Neuronal stem cell (in vitro differentiated cells): Measurements from ENCODE around the gene FNIP2.

Experiments
- DNase-seq: peaks from one replicate; pipeline ENCODE4 v3.0.0-alpha.2; 2013; ENCODE audit warnings: low spot score
- H2AFZ ChIP-seq: one replicate; pipeline ENCODE4 v1.6.1; 2013; ENCODE audit warnings: mild to moderate bottlenecking, low read length, inconsistent platforms
- H2AK5ac ChIP-seq: 2 replicates; pipeline ENCODE4 v1.6.1; 2013; ENCODE audit warnings: low read depth, mild to moderate bottlenecking, inconsistent platforms, low read length, moderate library complexity, mixed read lengths
- H2BK120ac ChIP-seq: 2 replicates; pipeline ENCODE4 v1.6.1; 2013; ENCODE audit warnings: low read depth, mild to moderate bottlenecking, inconsistent platforms, low read length, moderate library complexity, mixed read lengths
- H2BK12ac ChIP-seq: one replicate; pipeline ENCODE4 v1.6.1; 2013; ENCODE audit warnings: low read length, inconsistent platforms
- H2BK15ac ChIP-seq: 2 replicates; pipeline ENCODE4 v1.6.1; 2013; ENCODE audit warnings: mild to moderate bottlenecking, low read length, inconsistent platforms, mixed read lengths
- H2BK5ac ChIP-seq: one replicate; pipeline ENCODE4 v1.6.1; 2013; ENCODE audit warnings: inconsistent platforms, mild to moderate bottlenecking, low read length, moderate library complexity
- H3K14ac ChIP-seq: one replicate; pipeline ENCODE4 v1.6.1; 2013; ENCODE audit warnings: low read length, inconsistent platforms
- H3K18ac ChIP-seq: 2 replicates; pipeline ENCODE4 v1.6.1; 2013; ENCODE audit warnings: low read length, inconsistent platforms
- H3K23ac ChIP-seq: 2 replicates; pipeline ENCODE4 v1.6.1; 2013; ENCODE audit warnings: low read depth, mild to moderate bottlenecking, mixed read lengths, low read length, inconsistent platforms; ENCODE audit not compliant: poor library complexity
- H3K27ac ChIP-seq: replicated peaks from 3 replicates; pipeline ENCODE4 v1.5.1; 2013; ENCODE audit warnings: low read length, inconsistent platforms
- H3K27me3 ChIP-seq, 3 experiments: 2 replicates each; pipeline ENCODE4 v1.6.1; 2013; ENCODE audit warnings: low read length in 3 of 3, mild to moderate bottlenecking in 2 of 3, inconsistent platforms in 1 of 3, low read depth in 1 of 3, mixed read lengths in 1 of 3, moderate library complexity in 1 of 3; ENCODE audit not compliant: control insufficient read depth in 3 of 3, insufficient read depth in 3 of 3
- H3K36me3 ChIP-seq, 2 donors: replicated peaks in 1 of 2; 2 replicates each; pipeline ENCODE4 v1.6.1; 2013; ENCODE audit warnings: low read length in 2 of 2; ENCODE audit not compliant: control insufficient read depth in 2 of 2, insufficient read depth in 2 of 2
- H3K4ac ChIP-seq: 2 replicates; pipeline ENCODE4 v1.6.1; 2013; ENCODE audit warnings: inconsistent platforms, mild to moderate bottlenecking, low read length, moderate library complexity
- H3K4me1 ChIP-seq, 2 donors: 1 replicate in 1 of 2; 2 replicates in 1 of 2; pipeline ENCODE4 v1.6.1; 2013; ENCODE audit warnings: low read length in 2 of 2, low read depth in 1 of 2; ENCODE audit not compliant: control insufficient read depth in 2 of 2, insufficient read depth in 1 of 2
- H3K4me2 ChIP-seq: one replicate; pipeline ENCODE4 v1.6.1; 2013; ENCODE audit warnings: mild to moderate bottlenecking, low read length, inconsistent platforms; ENCODE audit not compliant: insufficient read depth, poor library complexity, severe bottlenecking
- H3K4me3 ChIP-seq, 2 donors: 2 replicates each; pipeline ENCODE4 v1.5.1; 2013; ENCODE audit warnings: low read length in 2 of 2, mild to moderate bottlenecking in 2 of 2, inconsistent platforms in 1 of 2, moderate library complexity in 1 of 2
- H3K79me1 ChIP-seq: one replicate; pipeline ENCODE4 v1.6.1; 2013; ENCODE audit warnings: low read depth, mild to moderate bottlenecking, inconsistent platforms, low read length, moderate library complexity
- H3K9ac ChIP-seq: one replicate; pipeline ENCODE4 v1.6.1; 2013; ENCODE audit warnings: mild to moderate bottlenecking, low read depth, low read length, inconsistent platforms; ENCODE audit not compliant: poor library complexity
- H3K9me3 ChIP-seq, 2 donors: replicated peaks in 1 of 2; 2 replicates each; pipeline versions ENCODE3 to v1.6.1; 2013; ENCODE audit warnings: low read length in 2 of 2, mild to moderate bottlenecking in 2 of 2, inconsistent platforms in 1 of 2, low read depth in 1 of 2, mixed read lengths in 1 of 2, moderate library complexity in 1 of 2; ENCODE audit not compliant: control insufficient read depth in 2 of 2, insufficient read depth in 1 of 2
- H4K8ac ChIP-seq: one replicate; pipeline ENCODE4 v1.6.1; 2013; ENCODE audit warnings: low read depth, mild to moderate bottlenecking, inconsistent platforms, low read length, moderate library complexity
- H4K91ac ChIP-seq: one replicate; pipeline ENCODE4 v1.6.1; 2013; ENCODE audit warnings: low read length, low read depth, mild to moderate bottlenecking, inconsistent platforms; ENCODE audit not compliant: poor library complexity
- WGBS, 2 donors: extraction: QIAGEN DNeasy Blood & Tissue Kit; methylation state at CpG; one replicate each; pipeline ENCODE4 v1.1.7; 2013; ENCODE audit warnings: missing lambda C conversion rate in 2 of 2, mixed read lengths in 1 of 2; ENCODE audit not compliant: insufficient read length in 2 of 2, insufficient replicate concordance in 1 of 2; ENCODE audit errors: extremely low coverage in 2 of 2; 5-methylcytosine and 5-hydroxymethylcytosine counted together

Gene FNIP2

GRCh38 chr4:158801066-158801465, 32.2 kb downstream of the FNIP2 start:
- Histone ChIP-seq H3K79me1 (no peaks in the 10 kb centered on the region), H2AK5ac (no peak overlapping the region), H3K27ac (no peak overlapping the region), H3K18ac (no peak overlapping the region), H4K8ac (no peak overlapping the region), H2BK15ac (no peak overlapping the region), H3K36me3 (no peaks in the 10 kb centered on the region), H2BK12ac (no peak overlapping the region), H4K91ac (no peak overlapping the region), H3K4me3 (no peak overlapping the region), H3K4me2 (no peak overlapping the region), H2BK5ac (no peak overlapping the region), H3K9ac (no peak overlapping the region), H3K9me3 (no peaks in the 10 kb centered on the region), H2AFZ (no peak overlapping the region), H3K4ac (no peak overlapping the region), H3K4me1 (peaks cover 2 to 5% of the 10 kb centered on the region in 2 donors), H2BK120ac (no peak overlapping the region), H3K27me3 (no peaks in the 10 kb centered on the region), H3K14ac (no peak overlapping the region), H3K23ac (no peak overlapping the region)
- DNase-seq, result no peak
- WGBS, 2 donors, result no CpG with 5 or more reads among the region's 4 CpGs

GRCh38 chr4:158801677-158802076, 32.9 kb downstream of the FNIP2 start:
- no CpG with 5 or more reads among the region's 3 CpGs for WGBS, 2 donors

GRCh38 chr4:158802914-158803313, 34.1 kb downstream of the FNIP2 start:
- Histone ChIP-seq H3K27me3 (no peaks in the 10 kb centered on the region), H3K4ac (no peak overlapping the region), H3K4me2 (no peak overlapping the region), H3K36me3 (no peaks in the 10 kb centered on the region), H2AFZ (no peak overlapping the region), H3K27ac (no peak overlapping the region), H4K8ac (no peak overlapping the region), H4K91ac (no peak overlapping the region), H3K14ac (no peak overlapping the region), H2AK5ac (no peak overlapping the region), H2BK12ac (no peak overlapping the region), H3K4me1 (peaks cover 2 to 5% of the 10 kb centered on the region in 2 donors), H2BK15ac (no peak overlapping the region), H2BK5ac (no peak overlapping the region), H2BK120ac (no peak overlapping the region), H3K23ac (no peak overlapping the region), H3K4me3 (no peak overlapping the region), H3K9me3 (no peaks in the 10 kb centered on the region), H3K18ac (no peak overlapping the region), H3K9ac (no peak overlapping the region), H3K79me1 (no peaks in the 10 kb centered on the region)
- WGBS, 2 donors, result no CpG with 5 or more reads among the region's 1 CpG
- no peak for DNase-seq

More at GRCh38 chr4:158801677-158802076, 32.9 kb downstream of the FNIP2 start:
- Histone ChIP-seq H2BK120ac (no peak overlapping the region), H3K4me2 (no peak overlapping the region), H3K23ac (no peak overlapping the region), H3K18ac (no peak overlapping the region), H3K4me1 (peaks cover 2 to 5% of the 10 kb centered on the region in 2 donors), H3K36me3 (no peaks in the 10 kb centered on the region), H2BK15ac (no peak overlapping the region), H2BK5ac (no peak overlapping the region), H3K79me1 (no peaks in the 10 kb centered on the region), H3K4me3 (no peak overlapping the region), H2AFZ (no peak overlapping the region), H2AK5ac (no peak overlapping the region), H3K14ac (no peak overlapping the region), H3K4ac (no peak overlapping the region), H4K8ac (no peak overlapping the region), H3K27me3 (no peaks in the 10 kb centered on the region), H2BK12ac (no peak overlapping the region), H4K91ac (no peak overlapping the region), H3K27ac (no peak overlapping the region), H3K9ac (no peak overlapping the region), H3K9me3 (no peaks in the 10 kb centered on the region)
- DNase-seq, result no peak

GRCh38 chr4:158805635-158806471, 37.0 kb downstream of the FNIP2 start:
- H3K36me3 ChIP-seq, result no peaks in the 10 kb centered on the region
- no peaks in the 10 kb centered on the region for H3K9me3 ChIP-seq
- no peaks in the 10 kb centered on the region for H3K27me3 ChIP-seq
- H3K4me3 ChIP-seq, result no peak overlapping the region
- no peak overlapping the region for H3K23ac ChIP-seq
- no peak overlapping the region for H2BK12ac ChIP-seq
- no peak overlapping the region for H2AK5ac ChIP-seq
- no peak overlapping the region for H2BK15ac ChIP-seq
- no CpG with 5 or more reads among the region's 10 CpGs for WGBS, 2 donors
- H3K27ac ChIP-seq, result no peak overlapping the region
- H4K91ac ChIP-seq, result no peak overlapping the region
- peaks cover 0 to 4% of the 10 kb centered on the region in 2 donors for H3K4me1 ChIP-seq
- no peak overlapping the region for H3K4ac ChIP-seq
- H3K14ac ChIP-seq, result no peak overlapping the region
- H4K8ac ChIP-seq, result no peak overlapping the region
- H3K9ac ChIP-seq, result no peak overlapping the region
- H3K18ac ChIP-seq, result no peak overlapping the region
- H3K4me2 ChIP-seq, result no peak overlapping the region
- DNase-seq, result no peak
- no peak overlapping the region for H2BK120ac ChIP-seq
- H2BK5ac ChIP-seq, result no peak overlapping the region
- H2AFZ ChIP-seq, result no peak overlapping the region
- no peaks in the 10 kb centered on the region for H3K79me1 ChIP-seq
